GM21825 (cell line): Measurements from ENCODE around the gene WNK1.

Source experiments
- ATAC-seq: cut with Tn5 transposase; IDR thresholded peaks from one replicate; pipeline ENCODE4 v1.9.1; 2021; ENCODE audit warnings: mild to moderate bottlenecking, moderate library complexity; ENCODE audit not compliant: unreplicated experiment

WNK1 gene

GRCh38 chr12:938810-939209 is 186.4 kb downstream of the WNK1 start:
- no peak for ATAC-seq

GRCh38 chr12:943051-943450 is 190.7 kb downstream of the WNK1 start:
- ATAC-seq: no peak

- no peak for ATAC-seq
Measured at GRCh38 chr12:944211-944610, 191.8 kb downstream of the WNK1 start.

- no peak for ATAC-seq
Measured at GRCh38 chr12:946212-946611, 193.8 kb downstream of the WNK1 start.

GRCh38 chr12:946631-947030 is 194.3 kb downstream of the WNK1 start:
- ATAC-seq: no peak

- ATAC-seq: no peak
Measured at GRCh38 chr12:948238-948637, 195.9 kb downstream of the WNK1 start.

GRCh38 chr12:949453-950191 is 197.2 kb downstream of the WNK1 start, which contains the start of gene RAD52:
Gene RAD52 (minus strand): TSS chr12:949694. CDS start chr12:933058, 16,636 bp downstream.
- ATAC-seq: peak; percentile 80

GRCh38 chr12:951176-951575 is 198.8 kb downstream of the WNK1 start:
- no peak for ATAC-seq

GRCh38 chr12:953776-954175 is 201.4 kb downstream of the WNK1 start:
- ATAC-seq: no peak

- no peak for ATAC-seq
Measured at GRCh38 chr12:954741-955140, 202.4 kb downstream of the WNK1 start.

- no peak for ATAC-seq
Measured at GRCh38 chr12:955939-956338, 203.6 kb downstream of the WNK1 start.

GRCh38 chr12:958588-959123 is 206.3 kb downstream of the WNK1 start:
- peak; percentile 83 for ATAC-seq
